Activated CD8-positive, alpha-beta T cell treated with anti-CD3 and anti-CD28 coated beads, Interleukin-2, amount 10 ng/mL, durations not matched to agents 7 days and 5 days (primary cell): ENCODE measurements around the gene LNP1. TPM values are rescaled to one million over a fixed set of nuclear protein-coding genes. Genes with fewer than 3 reads are reported as not detected.
A peak's percentile ranks its signal among the peaks of the same experiment; 100 is the strongest.
"Not testable (repeated sequence)": the region's sequence is repeated elsewhere in the genome, so short reads cannot be mapped to it uniquely, and the experiment has no call there.

Experiments used
- ATAC-seq: fragments of 150-1000 bp; cut with Tn5 transposase; one replicate; pipeline ENCODE4 v1.10.0; 2021; ENCODE audit warnings: moderate library complexity
- CTCF ChIA-PET: fragments of 350-600 bp; sonication (Branson Sonifier 250); formaldehyde crosslinking; loops from one replicate; lab custom pipeline; 2021; ENCODE audit warnings: antibody characterized with exemption; lab: Charles Lee
- POLR2A ChIA-PET: fragments of 350-600 bp; sonication (Branson Sonifier 250); formaldehyde crosslinking; loops from one replicate; lab custom pipeline; 2021; ENCODE audit warnings: antibody characterized with exemption; lab: Charles Lee
- DNase-seq: peaks from one replicate; pipeline ENCODE4 v3.0.0-alpha.2; 2020
- H3K27ac Mint-ChIP-seq: one replicate; pipeline ENCODE4 v1.8.0; 2021; ENCODE audit warnings: mild to moderate bottlenecking, mixed read lengths
- H3K27me3 Mint-ChIP-seq: one replicate; pipeline ENCODE4 v1.8.0; 2021; ENCODE audit warnings: low read depth, mixed read lengths
- H3K36me3 Mint-ChIP-seq: one replicate; pipeline ENCODE4 v1.8.0; 2021; ENCODE audit warnings: low read depth, mixed read lengths
- H3K4me1 Mint-ChIP-seq: one replicate; pipeline ENCODE4 v1.8.0; 2021; ENCODE audit warnings: low read depth, mixed read lengths
- H3K4me3 Mint-ChIP-seq: one replicate; pipeline ENCODE4 v1.8.0; 2021; ENCODE audit warnings: mild to moderate bottlenecking, mixed read lengths
- H3K9me3 Mint-ChIP-seq: one replicate; pipeline ENCODE4 v1.8.0; 2022; ENCODE audit warnings: mixed read lengths; ENCODE audit not compliant: insufficient read depth
- total RNA-seq, 2 experiments: library from RNA; stranded (reverse); gene quantifications; one replicate each; pipeline ENCODE4 v1.2.3, GENCODE V29; 2021

The LNP1 gene
- total RNA-seq: 1 to 10 TPM; 1.4 TPM

DNA sequence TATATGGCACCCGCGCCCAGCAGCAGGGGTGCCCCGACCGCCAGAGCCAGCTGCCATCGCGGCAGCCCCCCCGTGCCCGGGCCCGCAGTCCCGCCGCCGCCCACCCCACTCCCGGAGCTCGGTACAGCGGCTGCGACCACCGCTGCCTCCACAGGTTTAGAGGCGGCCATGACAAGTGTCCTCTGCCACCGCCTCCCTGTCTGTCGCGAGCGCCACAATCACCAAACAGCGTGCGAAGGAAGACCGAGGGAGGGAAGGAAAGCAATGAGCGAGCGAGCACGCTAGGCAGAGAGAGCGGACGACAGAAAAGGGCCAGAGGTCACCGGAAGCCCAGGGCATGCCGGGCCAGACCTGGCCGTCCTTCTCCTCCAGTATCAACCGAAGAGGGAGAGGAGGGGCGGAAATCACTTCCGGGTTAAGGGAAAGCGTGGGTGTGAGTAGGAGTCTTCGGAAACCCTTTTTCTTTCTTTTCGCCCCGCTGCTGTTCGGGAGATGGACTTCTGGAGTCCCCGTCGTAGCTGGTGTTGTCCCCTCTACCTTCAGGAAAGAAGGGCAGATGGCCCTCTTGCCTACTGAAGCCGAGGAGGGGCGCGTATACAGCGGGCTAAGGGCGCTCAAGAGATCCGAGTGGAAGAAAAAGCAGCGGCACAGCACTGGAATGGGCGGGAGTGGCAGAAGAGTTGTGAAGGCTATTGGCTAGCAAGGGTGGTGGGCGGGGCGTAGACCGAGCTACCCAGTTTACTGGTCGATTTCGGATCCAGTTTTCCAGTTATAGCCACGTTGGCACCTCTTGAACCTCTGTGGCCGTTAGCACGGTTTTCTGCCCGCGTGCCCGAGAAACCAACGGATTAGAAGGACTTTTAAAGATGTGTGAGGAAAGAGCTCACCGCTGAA lies at the start of gene LNP1, which contains the start of gene TOMM70:
Gene LNP1 (plus strand): TSS at position 760 of the 894 bp plus-strand sequence. CDS start 28,191 bp downstream, outside the sequence.
Gene TOMM70 (minus strand): TSS at position 310 of the 894 bp plus-strand sequence. CDS start 140 bp downstream, at position 170.
- H3K9me3 Mint-ChIP-seq: no peaks in the 10 kb centered on the region
- H3K4me3 Mint-ChIP-seq: peak within 1 kb of the TSS; percentile 92
- POLR2A ChIA-PET: interaction anchor here (0.8 to 2.8 kb wide), 23 partner anchors 10 to 310 kb away, joined by 3 to 18 read pairs (median 4); partner anchors contain the start of genes NIT2 and TBC1D23
- ATAC-seq: peak; percentile 95
- peaks cover 21% of the 10 kb centered on the region for H3K36me3 Mint-ChIP-seq
- CTCF ChIA-PET: interaction anchor here (0.8 to 2.5 kb wide), 15 partner anchors 9 to 569 kb away, joined by 3 to 7 read pairs (median 4); no protein-coding TSS in a partner anchor
- DNase-seq: peak; percentile 97
- H3K27me3 Mint-ChIP-seq: no peaks in the 10 kb centered on the region
- H3K4me1 Mint-ChIP-seq: peaks cover 57% of the 10 kb centered on the region
- peak within 1 kb of the TSS; percentile 98 for H3K27ac Mint-ChIP-seq

GRCh38 chr3:100351770-100352169 lies 49.6 kb upstream of the LNP1 start:
- DNase-seq, ATAC-seq, POLR2A ChIA-PET, H3K4me3 Mint-ChIP-seq, H3K9me3 Mint-ChIP-seq, H3K4me1 Mint-ChIP-seq, H3K27ac Mint-ChIP-seq, CTCF ChIA-PET, H3K27me3 Mint-ChIP-seq: not testable (repeated sequence)
- H3K36me3 Mint-ChIP-seq: peaks cover 64% of the 10 kb centered on the region

DNA sequence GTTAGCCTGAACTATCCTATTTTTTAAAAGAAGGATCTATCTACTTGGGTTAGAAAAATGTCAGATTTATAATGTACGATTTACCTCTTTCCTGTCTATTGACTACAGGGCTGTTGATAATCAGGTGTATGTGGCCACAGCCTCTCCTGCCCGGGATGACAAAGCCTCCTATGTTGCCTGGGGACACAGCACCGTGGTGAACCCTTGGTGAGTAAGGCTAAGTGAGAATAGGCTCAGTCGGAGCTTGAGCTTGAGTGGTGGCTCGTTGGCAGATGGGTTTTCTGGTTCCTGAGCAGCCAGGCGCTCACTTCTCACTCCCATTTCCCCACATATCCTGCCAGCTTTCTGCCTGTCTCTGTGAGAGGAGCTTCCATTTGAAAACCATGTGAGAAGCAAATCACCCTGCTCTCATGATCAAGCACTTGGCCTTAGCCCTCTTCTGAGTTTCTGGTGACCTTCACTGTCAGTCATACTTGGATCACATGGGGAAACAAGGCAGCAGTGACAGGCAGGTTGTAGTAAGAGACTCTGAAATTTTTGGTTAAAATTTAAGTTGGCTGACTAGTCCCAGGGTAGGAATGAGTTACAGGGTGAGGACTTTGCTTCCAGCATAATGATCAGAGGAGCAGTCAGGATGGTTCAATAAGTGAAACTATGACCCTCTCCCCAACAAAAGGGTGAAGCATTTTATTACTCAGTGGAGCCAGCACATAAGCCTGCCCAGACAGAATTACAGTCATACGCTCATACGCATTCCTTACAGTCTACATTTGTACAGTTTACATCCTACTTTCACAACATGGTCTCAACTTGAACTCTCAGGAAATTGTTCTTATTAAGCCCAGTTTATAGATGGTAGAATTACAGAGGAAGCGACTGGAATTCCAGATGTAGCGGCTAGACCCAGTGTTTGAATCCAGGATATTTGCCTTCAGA lies 48.8 kb upstream of the LNP1 start:
- ChIA-PET CTCF (no interaction called here), POLR2A (no interaction called here)

GRCh38 chr3:100354850-100355249 lies 46.5 kb upstream of the LNP1 start:
- Mint-ChIP-seq H3K36me3 (peaks cover 59% of the 10 kb centered on the region), H3K4me3 (no peak overlapping the region), H3K4me1 (no peaks in the 10 kb centered on the region), H3K27ac (no peak overlapping the region), H3K27me3 (no peaks in the 10 kb centered on the region), H3K9me3 (no peaks in the 10 kb centered on the region)
- CTCF ChIA-PET: interaction anchor here (0.9 to 1.5 kb wide), 3 partner anchors 11 to 26 kb away, joined by 3 to 4 read pairs (median 4); no protein-coding TSS in a partner anchor
- no peak for DNase-seq
- ATAC-seq: no peak
- POLR2A ChIA-PET: interaction anchor here (1.5 kb wide), 1 partner anchor 47 kb away, joined by 3 read pairs; the partner anchor contains the start of gene LNP1

More for the DNA sequence above, 48.8 kb upstream of the LNP1 start:
- no peak overlapping the region for H3K27ac Mint-ChIP-seq
- no peaks in the 10 kb centered on the region for H3K4me1 Mint-ChIP-seq
- no peak overlapping the region for H3K4me3 Mint-ChIP-seq
- no peaks in the 10 kb centered on the region for H3K9me3 Mint-ChIP-seq
- H3K36me3 Mint-ChIP-seq: peaks cover 62% of the 10 kb centered on the region
- no peak for DNase-seq
- no peak for ATAC-seq
- H3K27me3 Mint-ChIP-seq: no peaks in the 10 kb centered on the region

GRCh38 chr3:100358413-100358812 lies 42.9 kb upstream of the LNP1 start:
- ChIA-PET CTCF (interaction anchor here (0.9 kb wide), 1 partner anchor 14 kb away, joined by 3 read pairs; no protein-coding TSS in a partner anchor), POLR2A (no interaction called here)
- Mint-ChIP-seq H3K27me3 (no peaks in the 10 kb centered on the region), H3K4me3 (no peak overlapping the region), H3K27ac (peak overlapping the region; percentile 10), H3K4me1 (no peaks in the 10 kb centered on the region), H3K36me3 (peaks cover 60% of the 10 kb centered on the region), H3K9me3 (no peaks in the 10 kb centered on the region)
- DNase-seq: no peak
- ATAC-seq: no peak

- H3K36me3 Mint-ChIP-seq: peaks cover 62% of the 10 kb centered on the region
- no peak overlapping the region for H3K27ac Mint-ChIP-seq
- ATAC-seq: no peak
Measured at GRCh38 chr3:100359035-100359434, 42.3 kb upstream of the LNP1 start.

DNA sequence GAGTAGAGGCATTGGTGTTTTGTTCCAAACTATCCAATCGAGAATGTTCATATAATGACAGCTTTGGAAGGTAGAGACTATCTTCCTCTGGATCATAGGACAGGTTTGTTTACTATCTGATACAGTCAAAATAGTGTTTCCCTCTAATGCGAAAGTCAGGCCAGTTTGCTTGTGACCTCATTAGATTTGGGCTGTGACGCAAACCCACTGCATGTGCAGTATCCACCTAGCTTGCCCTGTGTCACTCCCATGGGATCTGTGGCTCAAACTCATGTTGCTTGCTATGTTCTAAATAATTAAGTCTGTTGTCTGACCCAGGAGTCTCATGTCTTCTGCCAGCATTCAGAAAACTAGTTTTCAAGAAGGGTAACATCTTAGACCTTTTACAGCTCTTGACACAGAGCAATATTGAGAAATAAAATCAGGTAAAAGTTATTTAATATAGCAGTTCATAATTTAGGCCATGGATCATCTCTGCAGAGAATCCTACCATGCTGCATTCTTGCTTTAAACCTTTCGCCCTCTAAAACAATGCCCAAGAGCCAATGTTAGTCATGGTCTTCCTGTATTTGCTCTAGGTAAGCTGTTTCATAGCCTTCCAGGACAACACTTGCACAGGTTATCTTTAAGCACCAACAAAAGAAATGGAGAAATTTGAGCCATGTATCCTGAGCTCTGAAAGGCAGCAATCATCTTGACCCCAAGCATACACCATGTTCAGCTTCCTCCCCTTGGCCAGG lies 40.4 kb upstream of the LNP1 start:
- peaks cover 69% of the 10 kb centered on the region for H3K36me3 Mint-ChIP-seq
- no peak overlapping the region for H3K27ac Mint-ChIP-seq
- H3K4me3 Mint-ChIP-seq: no peak overlapping the region
- no peak for ATAC-seq
- ChIA-PET CTCF (no interaction called here), POLR2A (interaction anchor here (0.6 kb wide), 2 partner anchors 25 to 423 kb away, joined by 3 to 6 read pairs; no protein-coding TSS in a partner anchor)
- no peaks in the 10 kb centered on the region for H3K9me3 Mint-ChIP-seq
- DNase-seq: no peak
- H3K27me3 Mint-ChIP-seq: no peaks in the 10 kb centered on the region
- no peaks in the 10 kb centered on the region for H3K4me1 Mint-ChIP-seq

More at GRCh38 chr3:100359035-100359434, 42.3 kb upstream of the LNP1 start:
- no peak for DNase-seq
- ChIA-PET CTCF (interaction anchor here (0.6 to 0.9 kb wide), 2 partner anchors 15 to 414 kb away, joined by 3 to 4 read pairs; no protein-coding TSS in a partner anchor), POLR2A (no interaction called here)
- no peak overlapping the region for H3K4me3 Mint-ChIP-seq
- H3K4me1 Mint-ChIP-seq: no peaks in the 10 kb centered on the region
- H3K27me3 Mint-ChIP-seq: no peaks in the 10 kb centered on the region
- no peaks in the 10 kb centered on the region for H3K9me3 Mint-ChIP-seq

- Mint-ChIP-seq H3K9me3 (no peaks in the 10 kb centered on the region), H3K27ac (no peak overlapping the region), H3K4me1 (no peaks in the 10 kb centered on the region), H3K36me3 (peaks cover 67% of the 10 kb centered on the region), H3K27me3 (no peaks in the 10 kb centered on the region), H3K4me3 (no peak overlapping the region)
- CTCF ChIA-PET: no interaction called here
- ATAC-seq (no peak), DNase-seq (no peak)
- POLR2A ChIA-PET: interaction anchor here (0.6 kb wide), 1 partner anchor 26 kb away, joined by 3 read pairs; no protein-coding TSS in a partner anchor
Measured at GRCh38 chr3:100361897-100362296, 39.4 kb upstream of the LNP1 start.

- DNase-seq (no peak), ATAC-seq (no peak)
- Mint-ChIP-seq H3K27me3 (no peaks in the 10 kb centered on the region), H3K27ac (no peak overlapping the region), H3K4me3 (no peak overlapping the region), H3K4me1 (no peaks in the 10 kb centered on the region), H3K36me3 (peaks cover 65% of the 10 kb centered on the region), H3K9me3 (no peaks in the 10 kb centered on the region)
- POLR2A ChIA-PET: no interaction called here
- CTCF ChIA-PET: interaction anchor here (1.2 kb wide), 1 partner anchor 9 kb away, joined by 3 read pairs; no protein-coding TSS in a partner anchor
Measured at GRCh38 chr3:100364421-100364820, 36.9 kb upstream of the LNP1 start.

GRCh38 chr3:100366424-100366823 lies 34.9 kb upstream of the LNP1 start:
- POLR2A ChIA-PET: no interaction called here
- Mint-ChIP-seq H3K9me3 (no peaks in the 10 kb centered on the region), H3K36me3 (peaks cover 52% of the 10 kb centered on the region), H3K27me3 (no peaks in the 10 kb centered on the region), H3K4me3 (no peak overlapping the region), H3K4me1 (no peaks in the 10 kb centered on the region), H3K27ac (no peak overlapping the region)
- CTCF ChIA-PET: interaction anchor here (0.8 kb wide), 1 partner anchor 12 kb away, joined by 4 read pairs; no protein-coding TSS in a partner anchor
- DNase-seq (no peak), ATAC-seq (no peak)
